Measurements from ENCODE around the gene PTPRN2. TPM values are rescaled to one million over a fixed set of nuclear protein-coding genes. Genes with fewer than 3 reads are reported as not detected.

PTPRN2 gene
- total RNA-seq, 8 experiments from 2014 or later: 0.10 to 19.7 (median 10.8) TPM; not detected in 1

- peak in 1 of 8 experiments; percentile 76 for ATAC-seq (replicated peaks in 6 of 8)
- H3K4me1 ChIP-seq (replicated peaks in 1 of 2): no peaks in the 10 kb centered on the region
- no peak overlapping the region for H3K4me3 ChIP-seq
- H3K27ac ChIP-seq: no peak overlapping the region
- 30 to 100% (median 82%) methylated on average over 2 to 18 of the region's 36 CpGs; no CpG with 5 or more reads in 2 of the 10 experiments for WGBS, 10 experiments
- in situ Hi-C loops (cut with MboI; ENCODE audit: low pct_unique_long_range_greater_than_20kb in 2 of 9, low sequenced_read_pairs in 9 of 9, unreplicated experiment in 9 of 9): no loop called here
Observed at GRCh38 chr7:158133515-158134271, 453.9 kb downstream of the PTPRN2 start.

- ATAC-seq (replicated peaks in 6 of 8): no peak
- Histone ChIP-seq H3K4me1 (replicated peaks in 1 of 2) (no peaks in the 10 kb centered on the region), H3K4me3 (no peak overlapping the region), H3K27ac (no peak overlapping the region)
- 47 to 92% (median 75%) methylated on average over 2 to 14 of the region's 21 CpGs; no CpG with 5 or more reads in 4 of the 10 experiments for WGBS, 10 experiments
- in situ Hi-C loops (cut with MboI; ENCODE audit: low pct_unique_long_range_greater_than_20kb in 2 of 9, low sequenced_read_pairs in 9 of 9, unreplicated experiment in 9 of 9): no loop called here
Observed at GRCh38 chr7:158133057-158133456, 454.6 kb downstream of the PTPRN2 start.

GRCh38 chr7:158130023-158130409 is 457.6 kb downstream of the PTPRN2 start:
- H3K27ac ChIP-seq: no peak overlapping the region
- H3K4me1 ChIP-seq (replicated peaks in 1 of 2): no peaks in the 10 kb centered on the region
- in situ Hi-C loops (cut with MboI; ENCODE audit: low pct_unique_long_range_greater_than_20kb in 2 of 9, low sequenced_read_pairs in 9 of 9, unreplicated experiment in 9 of 9): no loop called here
- no peak overlapping the region for H3K4me3 ChIP-seq
- WGBS, 10 experiments: 79 to 92% (median 86%) methylated on average over 1 to 9 of the region's 10 CpGs; no CpG with 5 or more reads in 2 of the 10 experiments
- ATAC-seq (replicated peaks in 6 of 8): no peak

- no peak overlapping the region for H3K4me3 ChIP-seq
- no peak overlapping the region for H3K27ac ChIP-seq
- ATAC-seq (replicated peaks in 6 of 8): no peak
- in situ Hi-C loops (cut with MboI; ENCODE audit: low pct_unique_long_range_greater_than_20kb in 2 of 9, low sequenced_read_pairs in 9 of 9, unreplicated experiment in 9 of 9): no loop called here
- H3K4me1 ChIP-seq (replicated peaks in 1 of 2): no peaks in the 10 kb centered on the region
- 30 to 100% (median 70%) methylated on average over 2 to 9 of the region's 12 CpGs; no CpG with 5 or more reads in 2 of the 10 experiments for WGBS, 10 experiments
Observed at GRCh38 chr7:158129037-158130022, 458.3 kb downstream of the PTPRN2 start.

DNA sequence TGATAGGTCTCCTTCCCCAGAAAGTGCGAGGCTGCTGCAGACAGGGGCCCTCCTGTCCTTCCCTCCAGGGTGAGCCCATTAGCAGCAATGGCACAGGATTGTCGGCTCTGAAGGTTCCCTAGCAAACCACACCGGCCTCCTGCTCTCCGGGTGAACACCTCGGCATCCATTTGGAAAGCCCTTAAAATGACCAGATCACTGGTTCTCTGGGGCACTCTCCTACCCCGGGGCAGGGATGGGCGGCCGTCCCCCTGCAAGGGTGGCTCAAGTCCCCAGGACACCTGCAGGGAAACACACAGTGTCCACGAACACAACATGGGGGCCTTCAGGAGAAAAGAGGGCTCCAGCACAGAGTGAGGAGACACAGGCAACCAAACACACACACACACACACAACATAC is 459.1 kb downstream of the PTPRN2 start:
- Histone ChIP-seq H3K4me1 (replicated peaks in 1 of 2) (no peaks in the 10 kb centered on the region), H3K27ac (no peak overlapping the region), H3K4me3 (no peak overlapping the region)
- in situ Hi-C loops (cut with MboI; ENCODE audit: low pct_unique_long_range_greater_than_20kb in 2 of 9, low sequenced_read_pairs in 9 of 9, unreplicated experiment in 9 of 9): no loop called here
- WGBS, 10 experiments: 48 to 74% (median 56%) methylated on average over 2 to 7 of the region's 9 CpGs; no CpG with 5 or more reads in 6 of the 10 experiments
- no peak for ATAC-seq (replicated peaks in 6 of 8)

- no peak for ATAC-seq (replicated peaks in 6 of 8)
- Histone ChIP-seq H3K4me1 (replicated peaks in 1 of 2) (no peaks in the 10 kb centered on the region), H3K4me3 (no peak overlapping the region), H3K27ac (no peak overlapping the region)
- 13 to 82% (median 40%) methylated on average over 1 to 10 of the region's 15 CpGs; no CpG with 5 or more reads in 4 of the 10 experiments for WGBS, 10 experiments
- in situ Hi-C loops (cut with MboI; ENCODE audit: low pct_unique_long_range_greater_than_20kb in 2 of 9, low sequenced_read_pairs in 9 of 9, unreplicated experiment in 9 of 9): no loop called here
Observed at GRCh38 chr7:158127241-158127640, 460.4 kb downstream of the PTPRN2 start.

GRCh38 chr7:158126661-158127060 is 461.0 kb downstream of the PTPRN2 start:
- in situ Hi-C loops (cut with MboI; ENCODE audit: low pct_unique_long_range_greater_than_20kb in 2 of 9, low sequenced_read_pairs in 9 of 9, unreplicated experiment in 9 of 9): no loop called here
- WGBS, 10 experiments: 40 to 80% (median 69%) methylated on average over 1 to 7 of the region's 15 CpGs; no CpG with 5 or more reads in 5 of the 10 experiments
- ATAC-seq (replicated peaks in 6 of 8): no peak

GRCh38 chr7:158125721-158126120 is 461.9 kb downstream of the PTPRN2 start:
- in situ Hi-C loops (cut with MboI; ENCODE audit: low pct_unique_long_range_greater_than_20kb in 2 of 9, low sequenced_read_pairs in 9 of 9, unreplicated experiment in 9 of 9): no loop called here
- Histone ChIP-seq H3K4me1 (replicated peaks in 1 of 2) (no peaks in the 10 kb centered on the region), H3K27ac (no peak overlapping the region), H3K4me3 (no peak overlapping the region)
- 0 to 86% (median 73%) methylated on average over 1 to 6 of the region's 22 CpGs; no CpG with 5 or more reads in 4 of the 10 experiments for WGBS, 10 experiments
- no peak for ATAC-seq (replicated peaks in 6 of 8)

More at GRCh38 chr7:158126661-158127060, 461.0 kb downstream of the PTPRN2 start:
- no peak overlapping the region for H3K4me3 ChIP-seq
- H3K4me1 ChIP-seq (replicated peaks in 1 of 2): no peaks in the 10 kb centered on the region
- no peak overlapping the region for H3K27ac ChIP-seq

GRCh38 chr7:158125091-158125490 is 462.5 kb downstream of the PTPRN2 start:
- no peaks in the 10 kb centered on the region for H3K4me1 ChIP-seq (replicated peaks in 1 of 2)
- H3K4me3 ChIP-seq: no peak overlapping the region
- H3K27ac ChIP-seq: no peak overlapping the region
- no peak for ATAC-seq (replicated peaks in 6 of 8)
- WGBS, 10 experiments: 100% methylated on average over 1 of the region's 17 CpGs; no CpG with 5 or more reads in 9 of the 10 experiments
- in situ Hi-C loops (cut with MboI; ENCODE audit: low pct_unique_long_range_greater_than_20kb in 2 of 9, low sequenced_read_pairs in 9 of 9, unreplicated experiment in 9 of 9): no loop called here

- Histone ChIP-seq H3K4me3 (no peak overlapping the region), H3K27ac (no peak overlapping the region), H3K4me1 (replicated peaks in 1 of 2) (no peaks in the 10 kb centered on the region)
- WGBS, 10 experiments: 0 to 100% (median 10%) methylated on average over 1 to 3 of the region's 14 CpGs; no CpG with 5 or more reads in 5 of the 10 experiments
- no peak for ATAC-seq (replicated peaks in 6 of 8)
- in situ Hi-C loops (cut with MboI; ENCODE audit: low pct_unique_long_range_greater_than_20kb in 2 of 9, low sequenced_read_pairs in 9 of 9, unreplicated experiment in 9 of 9): loop anchor here in 1 of 9 experiments (25.0 kb wide), 1 partner anchor 112 kb away; no protein-coding TSS in a partner anchor
Observed at GRCh38 chr7:158124671-158125079, 462.9 kb downstream of the PTPRN2 start.

GRCh38 chr7:158123753-158124152 is 463.9 kb downstream of the PTPRN2 start:
- in situ Hi-C loops (cut with MboI; ENCODE audit: low pct_unique_long_range_greater_than_20kb in 2 of 9, low sequenced_read_pairs in 9 of 9, unreplicated experiment in 9 of 9): loop anchor here in 1 of 9 experiments (25.0 kb wide), 1 partner anchor 111 kb away; no protein-coding TSS in a partner anchor
- Histone ChIP-seq H3K4me3 (no peak overlapping the region), H3K4me1 (replicated peaks in 1 of 2) (no peaks in the 10 kb centered on the region), H3K27ac (no peak overlapping the region)
- 45 to 93% (median 70%) methylated on average over 2 to 9 of the region's 18 CpGs; no CpG with 5 or more reads in 4 of the 10 experiments for WGBS, 10 experiments
- no peak for ATAC-seq (replicated peaks in 6 of 8)

- Histone ChIP-seq H3K4me1 (replicated peaks in 1 of 2) (no peaks in the 10 kb centered on the region), H3K4me3 (no peak overlapping the region), H3K27ac (no peak overlapping the region)
- WGBS, 10 experiments: 0 to 94% (median 64%) methylated on average over 1 to 15 of the region's 20 CpGs; no CpG with 5 or more reads in 2 of the 10 experiments
- in situ Hi-C loops (cut with MboI; ENCODE audit: low pct_unique_long_range_greater_than_20kb in 2 of 9, low sequenced_read_pairs in 9 of 9, unreplicated experiment in 9 of 9): loop anchor here in 1 of 9 experiments (25.0 kb wide), 1 partner anchor 111 kb away; no protein-coding TSS in a partner anchor
- ATAC-seq (replicated peaks in 6 of 8): no peak
Observed at GRCh38 chr7:158123214-158123613, 464.4 kb downstream of the PTPRN2 start.
